ENCODE results near the gene REC8. TPM values are rescaled to one million over a fixed set of nuclear protein-coding genes. Genes with fewer than 3 reads are reported as not detected.

Gene REC8
- total and polyA plus RNA-seq, 2 of the 13 experiments (the other 11 are each of a cell fraction or from before 2014, with no cell fraction given) = 3.4 to 14.7 TPM

- peak; percentile 99 for TF ChIP-seq ZFP91 (CRISPR knock-in tag; IDR thresholded peaks at IDR 0.05; ENCODE audit: borderline replicate concordance)
- peak; percentile 98; the same call in 1 of the 2 replicates for TF ChIP-seq ZNF839 (CRISPR knock-in tag; IDR thresholded peaks at IDR 0.05; ENCODE audit: borderline replicate concordance)
- peak; percentile 77; the same call in 1 of the 2 replicates for TF ChIP-seq ZMYM2 (CRISPR knock-in tag; IDR thresholded peaks at IDR 0.05)
- no peak for TF ChIP-seq REXO4 (CRISPR knock-in tag; IDR thresholded peaks at IDR 0.05; ENCODE audit: borderline replicate concordance)
- peak; percentile 97 for TF ChIP-seq RFXANK (CRISPR knock-in tag; IDR thresholded peaks at IDR 0.05)
- TF ChIP-seq ZBTB3 (CRISPR knock-in tag; IDR thresholded peaks at IDR 0.05; ENCODE audit: borderline replicate concordance, low read depth) = no peak; the same call in 1 of the 2 replicates
- peak; percentile 91 for TF ChIP-seq KMT2B (CRISPR knock-in tag; IDR thresholded peaks at IDR 0.05)
- TF ChIP-seq ZNF703 (CRISPR knock-in tag; IDR thresholded peaks at IDR 0.05; ENCODE audit: borderline replicate concordance) = no peak
- no peak for TF ChIP-seq RARG (CRISPR knock-in tag; IDR thresholded peaks at IDR 0.05; ENCODE audit: low read depth)
- TF ChIP-seq ZNF713 (CRISPR knock-in tag; IDR thresholded peaks at IDR 0.05) = peak; percentile 88; the same call in 1 of the 2 replicates
- TF ChIP-seq RNF219 (CRISPR knock-in tag; IDR thresholded peaks at IDR 0.05) = peak; percentile 99
- peak; percentile 92 for TF ChIP-seq ZNF691 (CRISPR knock-in tag; IDR thresholded peaks at IDR 0.05; ENCODE audit: borderline replicate concordance, low read depth)
- TF ChIP-seq CENPT (CRISPR knock-in tag; IDR thresholded peaks at IDR 0.05; ENCODE audit: low read depth) = peak; percentile 51; the same call in 1 of the 2 replicates
- TF ChIP-seq KAT8 (CRISPR knock-in tag; IDR thresholded peaks at IDR 0.05) = peak; percentile 99
- no peak; the same call in 1 of the 2 replicates for TF ChIP-seq ZBTB43 (CRISPR knock-in tag; conservative IDR thresholded peaks at IDR 0.05)
- TF ChIP-seq ZNF121 (CRISPR knock-in tag; IDR thresholded peaks at IDR 0.05) = peak; percentile 85
- TF ChIP-seq ZNF296 (CRISPR knock-in tag; conservative IDR thresholded peaks at IDR 0.05) = no peak
- peak; percentile 99 for TF ChIP-seq ZNF772 (CRISPR knock-in tag; IDR thresholded peaks at IDR 0.05)
- peak; percentile 68 for TF ChIP-seq HHEX (CRISPR knock-in tag; IDR thresholded peaks at IDR 0.05)
- TF ChIP-seq ZNF44 (CRISPR knock-in tag; IDR thresholded peaks at IDR 0.05) = peak; percentile 83; the same call in 1 of the 2 replicates
- TF ChIP-seq NFE2L1 (CRISPR knock-in tag; IDR thresholded peaks at IDR 0.05; ENCODE audit: borderline replicate concordance) = no peak
- peak; percentile 64 for TF ChIP-seq ZNF777 (CRISPR knock-in tag; IDR thresholded peaks at IDR 0.05)
- no peak for TF ChIP-seq TCF12 (IDR thresholded peaks at IDR 0.05)
- peak; percentile 93 for TF ChIP-seq TCF12 (CRISPR knock-in tag; IDR thresholded peaks at IDR 0.05)
Measured at GRCh38 chr14:24160850-24161804, 10.8 kb upstream of the REC8 start, which contains the start of gene IRF9 (continued).

Data from HepG2 (cell line).